IPS DF 4.7 (cell line): Measurements from ENCODE around the gene OR4Q3.
"Not testable (repeated sequence)": the region's sequence is repeated elsewhere in the genome, so short reads cannot be mapped to it uniquely, and the experiment has no call there.

ENCODE experiments used
- DNase-seq: peaks from one replicate; pipeline ENCODE4 v3.0.0-alpha.2; 2013; ENCODE audit warnings: low spot score; ENCODE audit errors: extremely low read depth

OR4Q3 gene

GRCh38 chr14:19743256-19743655, at the start of gene OR4Q3:
Gene OR4Q3, plus strand, starts transcription at chr14:19743571.
- no peak for DNase-seq

DNA sequence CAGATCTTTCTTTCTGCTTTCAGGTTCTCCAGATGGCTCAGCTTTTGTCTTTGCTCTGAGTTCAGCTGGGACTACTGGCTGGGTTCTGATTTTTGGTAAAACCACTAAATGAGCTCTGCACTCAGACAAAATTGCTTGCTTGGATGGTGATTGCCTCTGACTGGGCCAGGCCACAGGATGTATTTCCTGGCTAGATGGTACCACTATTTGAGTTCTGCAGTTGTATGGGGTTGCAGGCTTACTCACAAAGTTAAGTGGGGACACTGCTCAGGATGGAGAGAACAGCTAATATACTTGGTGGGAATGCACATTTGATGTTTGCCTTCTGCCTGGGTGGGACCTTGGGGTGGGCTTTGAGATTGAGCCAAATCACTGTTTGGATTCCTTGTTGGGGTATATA, 14.0 kb upstream of the OR4Q3 start:
- no peak for DNase-seq

GRCh38 chr14:19729763-19730162, 13.6 kb upstream of the OR4Q3 start:
- no peak for DNase-seq

GRCh38 chr14:19733893-19734292, 9.5 kb upstream of the OR4Q3 start:
- DNase-seq: not testable (repeated sequence)

DNA sequence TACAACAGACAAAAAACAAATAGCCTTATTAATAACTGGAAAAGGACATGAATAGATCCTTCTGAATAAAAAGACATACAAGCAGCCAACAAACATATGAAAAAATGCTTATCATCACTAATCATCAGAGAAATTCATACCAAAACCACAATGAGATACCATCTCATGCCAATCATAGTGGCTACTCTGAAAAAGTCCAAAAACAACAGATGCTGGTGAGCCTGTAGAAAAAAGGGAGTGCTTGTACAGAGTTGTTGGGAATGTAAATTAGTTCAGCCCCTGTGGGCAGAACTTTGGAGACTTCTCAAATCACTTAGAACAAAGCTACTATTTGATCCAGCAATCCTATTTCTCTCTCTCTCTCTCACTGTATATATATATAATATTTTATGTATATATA, 8.9 kb downstream of the OR4Q3 start:
- DNase-seq: not testable (repeated sequence)

DNA sequence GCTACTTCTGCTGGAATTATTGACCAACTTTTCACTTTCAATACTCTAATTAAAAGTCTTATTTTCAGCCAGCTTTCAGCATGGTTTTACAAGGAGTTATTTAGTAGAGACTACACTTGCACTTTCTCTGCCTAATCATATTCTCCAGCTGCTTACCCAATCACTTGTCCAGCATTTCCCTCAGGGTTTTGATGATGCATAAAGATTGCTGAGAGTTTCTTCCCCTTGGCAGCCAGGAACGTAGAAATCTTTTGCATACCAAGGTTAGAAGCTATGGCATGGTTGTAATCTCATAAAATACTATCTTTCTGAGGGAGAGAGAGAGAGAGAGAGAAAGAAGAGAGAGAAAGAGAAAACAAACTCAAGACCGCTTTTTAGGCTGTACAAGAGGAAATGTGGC, 10.8 kb downstream of the OR4Q3 start:
- DNase-seq: no peak

DNA sequence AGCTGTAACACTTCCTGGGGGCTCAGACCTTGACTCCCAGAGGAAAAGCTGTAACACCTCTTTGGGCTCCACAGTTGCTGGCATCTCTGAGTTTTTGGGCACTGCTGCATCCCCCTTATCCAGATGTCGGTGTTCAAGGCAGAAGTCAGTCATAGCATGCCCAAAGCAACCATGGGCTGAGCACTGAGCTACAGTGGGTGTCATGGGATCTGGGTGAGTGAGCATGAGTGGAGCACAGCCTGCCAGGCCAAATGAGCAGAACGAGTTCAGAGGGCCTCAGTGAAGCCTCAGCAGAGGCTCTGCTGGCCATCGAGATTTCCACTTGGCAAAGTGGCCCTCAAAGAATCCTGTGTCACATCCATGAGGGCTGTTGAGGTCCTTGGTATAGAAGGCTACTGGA, 28.1 kb downstream of the OR4Q3 start:
- DNase-seq: not testable (repeated sequence)

DNA sequence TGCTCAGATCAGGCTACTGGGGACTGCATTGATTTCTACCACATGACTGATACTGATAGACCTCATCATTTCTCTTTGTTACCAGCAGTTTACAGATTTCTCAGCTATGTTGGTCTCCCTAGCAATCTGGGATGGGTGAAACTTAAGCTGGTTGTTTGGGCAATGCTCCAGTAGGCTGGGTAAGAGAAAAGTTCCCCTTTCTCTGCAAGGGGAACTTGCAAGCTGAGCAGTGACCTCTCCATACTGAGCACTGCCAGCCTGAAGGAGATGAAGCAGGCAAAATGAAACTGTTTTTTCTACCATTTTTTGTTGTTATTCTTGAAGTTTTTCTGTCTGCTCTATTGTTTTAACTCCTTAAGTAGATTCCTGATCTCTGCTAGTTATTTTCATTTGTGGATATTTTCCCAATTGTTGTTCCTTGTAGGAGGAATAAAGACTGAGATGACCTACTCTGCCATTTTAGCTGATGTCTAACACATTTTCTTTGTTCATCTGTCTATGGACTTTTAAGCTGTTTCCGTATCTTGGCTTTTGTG, 28.6 kb downstream of the OR4Q3 start:
- DNase-seq: no peak

DNA sequence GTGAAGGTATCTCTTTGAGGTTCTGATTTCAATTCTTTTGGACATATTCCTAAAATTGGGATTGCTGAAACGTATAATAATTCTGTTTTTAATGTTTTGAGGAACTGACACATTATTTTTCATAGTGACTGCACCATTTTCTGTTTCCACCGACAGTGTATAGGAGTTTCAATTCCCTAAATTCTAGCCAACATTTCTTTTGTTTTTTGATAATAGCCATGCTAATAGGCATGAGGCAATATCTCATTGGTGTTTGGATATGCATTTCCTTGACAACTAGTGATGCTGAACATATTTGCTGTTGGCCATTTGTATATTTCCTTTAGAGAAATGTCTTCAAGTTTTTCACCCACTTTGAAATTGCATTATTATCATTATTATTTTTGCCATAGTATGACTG, 29.1 kb downstream of the OR4Q3 start:
- DNase-seq: not testable (repeated sequence)

- DNase-seq: not testable (repeated sequence)
These were observed 29.8 kb downstream of the OR4Q3 start, which contains the start of gene OR4M1 for GRCh38 chr14:19773204-19773603. Gene OR4M1, plus strand, starts transcription at chr14:19773504. Its CDS starts 6,819 bp downstream, at chr14:19780323.

DNA sequence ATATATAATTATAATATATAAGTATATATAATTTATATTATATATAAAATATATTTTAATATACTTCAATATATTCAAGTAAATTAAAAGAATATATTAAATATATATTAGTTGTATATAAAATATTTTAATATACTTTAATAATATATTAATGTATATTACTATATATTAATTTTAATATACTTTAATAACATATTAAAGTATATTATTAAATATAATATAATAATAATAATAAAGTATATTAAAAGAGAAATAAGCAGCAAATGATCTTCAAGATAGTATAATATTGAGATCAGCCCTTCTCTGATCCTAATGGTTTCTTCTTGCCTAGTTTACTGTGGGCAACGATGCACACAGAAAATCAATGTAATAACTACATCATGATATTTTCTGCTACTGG, 32.2 kb downstream of the OR4Q3 start:
- no peak for DNase-seq

DNA sequence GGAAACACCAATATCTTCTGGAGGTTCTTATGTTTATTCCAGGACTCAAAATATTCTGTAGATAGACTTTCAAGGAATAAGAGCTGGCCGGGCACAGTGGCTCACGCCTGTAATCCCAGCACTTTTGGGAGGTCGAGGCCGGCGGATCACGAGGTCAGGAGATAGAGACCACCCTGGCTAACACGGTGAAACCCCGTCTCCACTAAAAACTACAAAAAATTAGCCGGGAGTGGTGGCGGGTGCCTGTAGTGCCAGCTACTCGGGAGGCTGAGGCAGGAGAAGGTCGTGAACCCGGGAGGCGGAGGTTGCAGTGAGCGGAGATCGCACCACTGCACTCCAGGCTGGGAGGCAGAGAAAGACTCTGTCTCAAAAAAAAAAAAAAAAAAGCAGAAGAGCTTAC, 42.5 kb downstream of the OR4Q3 start:
- not testable (repeated sequence) for DNase-seq

GRCh38 chr14:19787318-19787717, 43.9 kb downstream of the OR4Q3 start:
- not testable (repeated sequence) for DNase-seq

DNA sequence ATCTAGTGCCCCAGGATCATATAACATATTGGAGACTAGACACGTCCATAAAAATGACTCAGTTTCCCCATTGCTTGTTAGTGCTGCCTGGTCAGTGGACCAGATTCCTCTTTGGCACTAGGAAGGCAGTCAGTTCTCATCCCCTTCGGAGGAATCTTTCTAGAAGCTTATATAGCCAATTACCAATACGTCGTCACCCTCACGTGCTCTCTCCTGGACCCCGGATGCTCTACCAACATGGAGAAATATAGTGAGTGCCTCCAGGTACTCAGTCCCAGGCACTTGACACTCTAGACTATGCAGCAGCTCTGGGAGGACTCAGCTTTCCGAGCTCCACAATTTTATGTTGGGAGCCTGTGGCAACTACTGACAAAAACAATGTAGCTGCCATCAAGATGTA, 44.8 kb downstream of the OR4Q3 start:
- DNase-seq: not testable (repeated sequence)

DNA sequence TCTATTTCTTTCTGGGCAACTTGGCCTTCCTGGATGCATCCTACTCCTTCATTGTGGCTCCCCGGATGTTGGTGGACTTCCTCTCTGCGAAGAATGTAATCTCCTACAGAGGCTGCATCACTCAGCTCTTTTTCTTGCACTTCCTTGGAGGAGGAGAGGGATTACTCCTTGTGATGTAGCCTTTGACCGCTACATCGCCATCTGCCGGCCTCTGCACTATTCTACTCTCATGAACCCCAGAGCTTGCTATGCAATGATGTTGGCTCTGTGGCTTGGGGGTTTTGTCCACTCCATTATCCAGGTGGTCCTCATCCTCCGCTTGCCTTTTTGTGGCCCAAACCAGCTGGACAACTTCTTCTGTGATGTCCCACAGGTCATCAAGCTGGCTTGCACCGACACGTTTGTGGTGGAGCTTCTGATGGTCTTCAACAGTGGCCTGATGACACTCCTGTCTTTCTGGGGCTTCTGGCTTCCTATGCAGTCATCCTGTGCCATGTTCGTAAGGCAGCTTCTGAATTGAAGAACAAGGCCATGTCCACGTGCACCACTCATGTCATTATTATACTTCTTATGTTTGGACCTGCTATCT, 53.2 kb downstream of the OR4Q3 start:
- DNase-seq: not testable (repeated sequence)
